ENCODE results near the gene TMED4.

- TF ChIP-seq EZH2 (IDR thresholded peaks at IDR 0.05; ENCODE audit: borderline replicate concordance, insufficient read depth, low read depth, low read length, poor library complexity, severe bottlenecking), result no peak
- TF ChIP-seq CTCF (IDR thresholded peaks at IDR 0.05), result no peak
Observed at GRCh38 chr7:44569959-44570358, 12.1 kb downstream of the TMED4 start.

Measured in B cell (primary cell).